Activated gamma-delta T cell (primary cell): ENCODE data around the gene GAB3.
"Not testable (repeated sequence)": the region's sequence is repeated elsewhere in the genome, so short reads cannot be mapped to it uniquely, and the experiment has no call there.

Source experiments
- DNase-seq: peaks from one replicate; lab custom pipeline; 2025; lab: John Stamatoyannopoulos, UW

The GAB3 gene

DNA sequence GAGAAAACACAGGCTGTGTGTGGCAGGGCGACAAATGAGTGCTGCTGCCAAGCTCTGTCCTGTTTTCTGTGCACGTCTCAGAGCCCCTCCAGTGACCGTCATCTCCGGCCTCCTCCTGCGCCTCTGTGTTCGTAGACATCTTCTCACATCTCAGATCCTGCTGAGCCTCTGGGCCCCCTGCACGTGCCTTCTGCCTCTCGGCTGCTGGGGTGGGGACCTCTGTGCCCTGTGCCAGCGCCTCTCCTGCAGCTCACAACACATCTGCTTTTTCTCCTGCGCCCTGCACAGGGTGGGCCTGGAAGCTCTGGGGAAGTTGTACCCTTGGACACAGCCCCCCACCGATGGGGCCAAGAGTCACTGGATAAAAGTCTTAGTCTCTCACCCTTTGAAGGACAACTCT lies 95.1 kb downstream of the GAB3 start:
- no peak for DNase-seq

- no peak for DNase-seq
Observed at GRCh38 chrX:154655346-154655745, 95.5 kb downstream of the GAB3 start.

- DNase-seq: no peak
Observed at GRCh38 chrX:154654925-154655324, 96.0 kb downstream of the GAB3 start.

GRCh38 chrX:154654372-154654771 lies 96.5 kb downstream of the GAB3 start:
- no peak for DNase-seq

- DNase-seq: not testable (repeated sequence)
Observed at GRCh38 chrX:154653413-154653812, 97.5 kb downstream of the GAB3 start, which contains the start of gene CTAG2. Gene CTAG2, minus strand, starts transcription at chrX:154653579. Its CDS starts 64 bp downstream, at chrX:154653515.

DNA sequence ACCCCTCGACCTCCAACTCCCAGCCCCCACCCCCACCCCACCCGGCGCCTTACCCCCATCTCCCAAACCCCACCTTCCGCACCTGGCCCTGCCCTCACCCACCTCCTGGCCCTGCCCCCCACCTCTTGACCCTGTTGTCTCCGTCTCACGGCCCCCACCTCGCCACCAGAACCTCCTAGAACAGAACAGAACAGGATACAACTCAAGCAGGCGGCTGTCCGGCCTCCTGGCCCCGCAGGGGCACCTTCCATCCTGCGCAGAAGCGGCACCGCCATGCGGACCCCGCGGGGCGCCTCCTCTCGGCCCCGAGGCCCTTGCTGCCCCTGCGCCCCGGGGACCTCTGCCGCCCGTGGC lies 97.9 kb downstream of the GAB3 start:
- no peak for DNase-seq

GRCh38 chrX:154652311-154653047 lies 98.4 kb downstream of the GAB3 start:
- DNase-seq: no peak

DNA sequence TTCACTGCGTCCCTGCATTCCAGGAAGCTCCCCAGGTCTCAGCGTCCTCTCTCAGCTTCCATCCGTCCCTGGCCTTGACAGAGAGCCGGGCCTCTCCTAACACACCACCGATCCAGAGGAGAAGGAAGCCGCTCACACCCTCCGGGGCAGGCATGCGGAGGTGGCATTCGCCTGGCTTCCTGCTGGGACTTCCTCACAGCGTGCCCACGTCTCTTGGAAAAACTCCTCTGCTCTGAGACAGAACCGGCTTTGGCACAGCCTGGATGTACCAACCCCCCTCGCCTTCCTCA lies 100.7 kb downstream of the GAB3 start:
- no peak for DNase-seq

DNA sequence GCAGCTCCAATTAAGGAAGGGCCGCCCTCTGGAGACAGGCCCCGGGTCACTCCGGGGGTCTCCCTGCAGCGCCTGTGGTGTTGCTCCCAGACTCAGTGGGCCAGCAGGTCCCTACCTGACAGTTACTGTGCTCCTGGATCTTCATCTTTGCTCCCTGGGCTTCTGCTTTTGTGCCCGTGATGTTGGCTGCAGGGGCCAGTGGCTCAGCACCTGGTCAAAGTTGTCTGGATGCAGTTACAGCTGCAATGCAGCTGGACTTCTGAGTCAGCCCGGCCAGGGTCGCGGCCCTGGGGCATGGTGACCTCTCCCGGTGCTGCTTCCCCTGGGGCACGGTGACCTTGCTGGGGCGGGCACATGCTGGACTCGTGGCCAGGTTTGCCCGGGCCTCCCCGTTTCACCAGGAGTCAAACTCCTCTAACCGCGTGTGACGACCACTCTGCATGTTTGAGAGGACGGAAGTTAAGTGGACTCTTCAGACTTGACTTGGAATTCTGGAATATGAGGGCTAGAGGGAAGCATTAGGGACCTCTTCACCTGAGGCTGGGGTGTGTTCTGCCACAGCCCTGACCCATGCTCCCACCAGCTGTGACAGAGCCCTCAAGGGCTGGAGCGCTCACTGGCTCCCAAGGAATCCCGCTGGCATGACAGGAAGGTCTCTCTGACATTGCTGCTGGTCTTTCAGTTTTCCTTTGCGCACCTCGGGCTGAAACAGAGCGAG lies 101.2 kb downstream of the GAB3 start:
- no peak for DNase-seq

DNA sequence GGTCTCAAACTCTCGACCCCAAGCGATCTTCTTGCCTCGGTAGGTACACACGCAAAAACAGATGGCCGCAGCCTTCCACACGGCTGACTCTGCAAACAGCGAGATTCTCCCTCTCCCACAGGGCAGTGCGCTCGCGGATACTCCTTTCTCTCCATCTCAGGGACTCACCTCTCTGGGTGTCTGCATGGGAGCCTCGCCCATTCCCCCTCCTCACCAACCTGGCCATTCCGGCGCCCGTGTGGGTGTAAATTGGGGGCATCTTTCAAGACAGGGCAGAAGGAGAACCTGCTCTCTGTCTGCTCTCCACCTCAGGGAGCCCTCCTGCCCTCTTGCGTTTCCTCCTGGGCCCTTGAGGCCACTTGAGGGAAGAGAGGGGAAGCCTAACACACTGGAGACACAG lies 101.9 kb downstream of the GAB3 start:
- DNase-seq: no peak

DNA sequence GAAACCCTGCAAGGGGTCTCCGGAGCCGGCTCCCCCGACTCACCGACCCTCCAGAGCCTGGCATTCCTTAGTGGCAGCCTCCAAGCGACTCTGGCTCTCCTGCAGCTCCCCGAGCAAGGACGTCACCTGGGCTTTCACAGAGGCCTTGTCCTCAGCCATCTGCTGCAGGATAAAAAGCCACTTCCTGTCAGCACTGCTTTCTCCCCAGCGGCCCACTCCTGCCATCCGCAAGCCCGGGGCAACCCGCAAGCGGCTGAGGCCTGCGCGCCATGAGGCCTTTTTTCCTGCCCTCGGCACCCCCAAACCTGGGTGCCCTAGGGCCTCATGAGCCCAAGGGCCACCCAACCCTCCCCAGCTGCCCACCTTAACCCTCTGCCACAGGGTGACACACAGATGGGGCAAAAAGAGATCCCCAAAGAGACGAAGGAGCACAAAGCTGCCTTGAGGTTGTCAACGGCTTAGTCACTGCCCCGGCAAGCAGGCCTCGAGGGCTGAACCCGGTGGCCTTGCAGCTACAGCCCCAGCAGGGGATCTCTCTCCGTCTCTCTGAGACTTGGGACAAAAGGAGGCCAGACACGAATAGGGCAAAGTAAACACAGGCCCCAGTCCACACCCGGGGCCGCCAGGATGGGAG lies 105.0 kb downstream of the GAB3 start:
- not testable (repeated sequence) for DNase-seq

- not testable (repeated sequence) for DNase-seq
Observed at GRCh38 chrX:154643708-154644107, 107.2 kb downstream of the GAB3 start.

- not testable (repeated sequence) for DNase-seq
Observed at GRCh38 chrX:154641740-154642139, 109.1 kb downstream of the GAB3 start.

DNA sequence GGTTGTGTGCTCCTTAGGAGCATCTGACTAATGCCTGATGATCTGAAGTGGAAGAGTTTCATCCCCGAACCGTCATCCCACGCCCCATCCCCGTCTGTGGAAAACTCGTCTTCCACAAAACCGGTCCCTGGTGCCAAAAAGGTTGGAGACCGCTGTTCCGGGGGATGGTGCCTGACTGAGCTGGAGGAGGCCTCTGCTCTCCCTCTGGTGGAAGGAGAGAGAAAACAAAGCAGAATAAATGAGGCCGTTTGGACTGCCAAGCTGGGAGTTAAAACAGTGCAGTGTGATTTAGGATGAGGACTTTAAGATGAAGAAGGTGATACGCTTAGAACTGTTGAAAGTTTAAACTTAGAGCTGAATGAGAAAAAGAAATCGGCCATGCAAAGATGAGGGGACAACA lies 117.2 kb downstream of the GAB3 start:
- not testable (repeated sequence) for DNase-seq

- DNase-seq: not testable (repeated sequence)
Observed at GRCh38 chrX:154630949-154631348, 119.9 kb downstream of the GAB3 start.

DNA sequence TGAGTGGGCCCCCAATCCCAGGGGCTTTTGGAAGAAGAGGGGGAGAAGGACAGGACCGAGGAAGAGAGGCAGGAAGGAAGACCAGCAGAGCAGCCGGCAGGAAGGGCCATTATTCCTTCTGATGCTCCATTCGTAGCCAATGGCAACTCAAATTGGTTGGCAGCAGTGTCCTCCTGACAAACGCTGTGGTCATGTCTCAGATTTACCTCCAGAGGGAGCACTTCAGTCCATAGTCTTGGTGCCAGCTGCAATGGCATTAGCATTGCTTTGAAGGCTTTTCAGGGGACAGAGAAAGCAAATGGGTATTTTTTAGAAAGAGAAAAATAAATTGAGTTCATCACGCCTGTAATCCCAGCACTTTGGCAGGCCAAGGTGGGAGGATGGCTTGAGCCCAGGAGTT lies 121.9 kb downstream of the GAB3 start:
- not testable (repeated sequence) for DNase-seq
